SK-N-SH (cell line): ENCODE results near the gene PPDPF. TPM values are rescaled to one million over a fixed set of nuclear protein-coding genes. Genes with fewer than 3 reads are reported as not detected.
A peak's percentile ranks its signal among the peaks of the same experiment; 100 is the strongest.

Experiments
- CTCF ChIA-PET: fragments of 300-600, 350-600 bp; formaldehyde crosslinking; extraction: SDS; loops from one replicate; lab custom pipeline; 2021; lab: Yijun Ruan, JAX
- POLR2A ChIA-PET: fragments of 350-600 bp; sonication (Branson Sonifier 250); formaldehyde crosslinking; extraction: SDS; loops from one replicate; lab custom pipeline; 2020; ENCODE audit warnings: antibody characterized with exemption, inconsistent platforms; lab: Yijun Ruan, JAX
- DNase-seq: peaks from one replicate; pipeline ENCODE4 v3.0.0; 2012
- H2AFZ ChIP-seq: fragments of 200-600 bp; sonication (generic); 2 replicates; pipeline ENCODE4 v1.8.1; 2016; ENCODE audit warnings: antibody characterized with exemption, mild to moderate bottlenecking, low read depth
- H3F3A ChIP-seq: fragments of 200-600 bp; sonication (generic); replicated peaks from 2 replicates; pipeline ENCODE3; 2016; ENCODE audit warnings: antibody characterized with exemption, mild to moderate bottlenecking; ENCODE audit not compliant: insufficient read depth
- H3K27ac ChIP-seq, 2 experiments: fragments of 200-500 bp in 1 of 2; fragments of 200-600 bp in 1 of 2; sonication (Bioruptor generic) in 1 of 2; sonication (generic), shearing (Covaris generic) in 1 of 2; 2 replicates each; pipeline versions ENCODE4 v1.5.1 to v1.6.1; 2014 to 2016; ENCODE audit warnings: low read depth in 2 of 2, inconsistent platforms in 1 of 2, low read length in 1 of 2, mild to moderate bottlenecking in 1 of 2, mixed read lengths in 1 of 2
- H3K27me3 ChIP-seq: fragments of 200-600 bp; sonication (generic), shearing (Covaris generic); 2 replicates; pipeline ENCODE4 v1.6.1; 2016; ENCODE audit warnings: mixed run types; ENCODE audit not compliant: insufficient read depth
- H3K36me3 ChIP-seq, 2 experiments: fragments of 200-500 bp in 1 of 2; fragments of 200-600 bp in 1 of 2; sonication (Bioruptor generic) in 1 of 2; sonication (generic) in 1 of 2; replicated peaks in 1 of 2; 2 replicates each; pipeline versions ENCODE3 to v1.5.1; 2014 to 2016; ENCODE audit warnings: low read length in 1 of 2, mild to moderate bottlenecking in 1 of 2; ENCODE audit not compliant: insufficient read depth in 2 of 2, control insufficient read depth in 1 of 2
- H3K4me1 ChIP-seq, 2 experiments: fragments of 200-500 bp in 1 of 2; fragments of 200-600 bp in 1 of 2; sonication (Bioruptor generic) in 1 of 2; sonication (generic), shearing (Covaris generic) in 1 of 2; 2 replicates each; pipeline versions ENCODE4 v1.5.1 to v1.6.1; 2014 to 2016; ENCODE audit warnings: low read depth in 1 of 2, low read length in 1 of 2, mixed run types in 1 of 2; ENCODE audit not compliant: insufficient read depth in 2 of 2, control insufficient read depth in 1 of 2
- H3K4me2 ChIP-seq: fragments of 200-600 bp; sonication (generic), shearing (Covaris generic); 2 replicates; pipeline ENCODE4 v1.6.1; 2017; ENCODE audit warnings: mixed run types
- H3K4me3 ChIP-seq, 2 experiments: fragments of 200-500 bp in 1 of 2; fragments of 200-600 bp in 1 of 2; sonication (Bioruptor generic) in 1 of 2; sonication (generic), shearing (Covaris generic) in 1 of 2; 2 replicates each; pipeline versions ENCODE4 v1.5.1 to v1.8.1; 2014 to 2016; ENCODE audit warnings: low read depth in 2 of 2, inconsistent platforms in 1 of 2, low read length in 1 of 2, mild to moderate bottlenecking in 1 of 2, mixed read lengths in 1 of 2, moderate library complexity in 1 of 2
- H3K79me2 ChIP-seq: fragments of 200-600 bp; sonication (generic); 2 replicates; pipeline ENCODE4 v1.8.1; 2017; ENCODE audit warnings: mild to moderate bottlenecking; ENCODE audit not compliant: insufficient read depth
- H3K9ac ChIP-seq: fragments of 200-600 bp; sonication (generic); 2 replicates; pipeline ENCODE4 v1.6.1; 2017; ENCODE audit warnings: mixed run types
- H3K9me2 ChIP-seq: fragments of 200-600 bp; sonication (generic); 2 replicates; pipeline ENCODE4 v1.6.1; 2017; ENCODE audit warnings: mixed run types
- H3K9me3 ChIP-seq: fragments of 200-600 bp; sonication (generic); 2 replicates; pipeline ENCODE4 v1.6.1; 2017; ENCODE audit warnings: mixed run types, mild to moderate bottlenecking, moderate library complexity
- H4K20me1 ChIP-seq: fragments of 200-600 bp; sonication (generic); 2 replicates; pipeline ENCODE4 v1.6.1; 2017; ENCODE audit warnings: mild to moderate bottlenecking, mixed run types; ENCODE audit not compliant: insufficient read depth
- EP300 ChIP-seq, 2 experiments: IDR thresholded peaks; 2 replicates each; pipeline versions ENCODE4 v1.4.0 to v1.6.1; 2012; ENCODE audit warnings: borderline replicate concordance in 1 of 2, low read depth in 1 of 2, low read length in 1 of 2
- FOSL2 ChIP-seq: IDR thresholded peaks from 2 replicates; pipeline ENCODE4 v1.4.0; 2012; ENCODE audit warnings: low read depth, mild to moderate bottlenecking, moderate library complexity, borderline replicate concordance
- FOXM1 ChIP-seq: IDR thresholded peaks from 2 replicates; pipeline ENCODE4 v1.4.0; 2012; ENCODE audit warnings: low read depth, mild to moderate bottlenecking
- GATA2 ChIP-seq: sonication (generic); formaldehyde crosslinking; IDR thresholded peaks from 2 replicates; pipeline ENCODE4 v1.5.0; 2020; ENCODE audit warnings: mild to moderate bottlenecking, missing genetic modification reagents
- NFIC ChIP-seq: IDR thresholded peaks from 2 replicates; pipeline ENCODE4 v1.4.0; 2012; ENCODE audit warnings: borderline replicate concordance
- POLR2AphosphoS5 ChIP-seq: IDR thresholded peaks from 2 replicates; pipeline ENCODE4 v1.6.1; 2012; ENCODE audit warnings: low read depth, low read length
- RXRA ChIP-seq: IDR thresholded peaks from 2 replicates; pipeline ENCODE4 v1.4.0; 2012; ENCODE audit warnings: low read depth, mild to moderate bottlenecking, borderline replicate concordance
- SIN3A ChIP-seq: IDR thresholded peaks from 2 replicates; pipeline ENCODE4 v1.6.1; 2012; ENCODE audit warnings: low read depth, mild to moderate bottlenecking, low read length, moderate library complexity, borderline replicate concordance
- SMC3 ChIP-seq: IDR thresholded peaks from 2 replicates; pipeline ENCODE4 v1.6.1; 2012; ENCODE audit warnings: low read depth, low read length, improper control_type of control experiment
- TCF12 ChIP-seq: IDR thresholded peaks from 2 replicates; pipeline ENCODE4 v1.4.0; 2012
- USF2 ChIP-seq: fragments of 150-350 bp; IDR thresholded peaks from 2 replicates; pipeline ENCODE4 v1.6.1; 2017; ENCODE audit warnings: antibody characterized with exemption, low read length, low read depth, borderline replicate concordance
- WGBS: methylation state at CpG from one replicate; pipeline ENCODE4 v1.1.6; 2017; ENCODE audit warnings: low lambda C conversion rate; 5-methylcytosine and 5-hydroxymethylcytosine counted together
- polyA plus RNA-seq, 3 experiments: library from polyadenylated mRNA; depleted of rRNA; stranded (reverse); fragments of >200 nt; gene quantifications; 2 replicates each; pipeline ENCODE4 v1.2.3, GENCODE V29; 2012

The PPDPF gene
- polyA plus RNA-seq, 1 of the 3 experiments (the other 2 are of a cell fraction): 71.4 TPM

DNA sequence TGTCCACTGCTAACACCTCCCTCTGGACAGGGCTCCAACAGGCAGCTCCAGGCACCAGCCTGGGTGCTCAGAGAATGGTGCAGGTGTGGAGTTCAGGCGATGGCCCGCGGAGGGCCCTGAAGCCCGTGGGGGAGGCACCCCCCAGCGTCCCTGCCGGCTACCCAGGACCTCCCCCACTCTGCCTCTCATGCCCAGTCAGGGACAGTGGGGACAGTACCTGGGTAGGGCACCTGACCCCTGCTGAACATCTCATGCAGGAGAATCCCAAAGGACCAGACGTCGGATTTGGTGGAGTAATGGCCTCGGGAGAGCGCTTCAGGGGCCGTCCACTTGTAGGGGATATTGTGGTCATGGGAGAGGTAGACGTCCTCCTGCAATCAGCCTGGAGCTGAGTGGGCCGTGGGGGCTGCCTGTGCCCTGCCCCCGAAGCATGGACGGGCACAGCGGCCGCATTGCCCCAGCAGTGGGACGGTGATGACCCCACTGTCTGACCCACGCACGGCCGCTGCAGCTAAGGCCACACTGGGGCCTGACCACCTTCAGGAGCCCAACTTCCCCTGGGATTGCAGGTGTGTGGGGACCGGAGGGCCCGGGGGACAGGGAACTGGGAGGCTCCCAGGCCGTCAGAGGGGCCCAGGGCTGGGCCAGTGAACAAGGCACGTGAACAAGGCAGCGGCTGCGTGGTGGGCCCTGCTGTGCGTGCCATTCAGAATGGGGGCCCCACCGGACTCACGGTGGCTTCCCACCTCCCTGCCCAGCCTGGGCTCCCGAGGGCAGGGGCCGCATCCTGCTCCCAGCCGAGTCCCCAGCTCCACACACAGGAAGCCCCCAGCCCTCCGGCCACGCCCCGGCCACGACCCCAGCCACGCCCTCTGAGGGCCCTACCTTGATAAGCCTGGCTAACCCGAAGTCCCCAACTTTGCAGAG is 9.6 kb downstream of the PPDPF start:
- Histone ChIP-seq H2AFZ (no peak overlapping the region), H3K79me2 (no peaks in the 10 kb centered on the region), H3K27ac (no peak overlapping the region), H3K4me3 (no peak overlapping the region), H3K9me3 (no peaks in the 10 kb centered on the region), H3K9me2 (no peaks in the 10 kb centered on the region), H3K4me1 (no peaks in the 10 kb centered on the region), H3K9ac (no peak overlapping the region), H4K20me1 (peaks cover 6% of the 10 kb centered on the region; the same call in 1 of the 2 replicates), H3K27me3 (no peaks in the 10 kb centered on the region), H3K4me2 (no peak overlapping the region), H3F3A (peaks cover 21% of the 10 kb centered on the region), H3K36me3 (no peaks in the 10 kb centered on the region)
- DNase-seq: peak; percentile 35
- ChIA-PET POLR2A (interaction anchor here (1.1 to 1.2 kb wide), 2 partner anchors 9 to 28 kb away, joined by 3 to 4 read pairs; partner anchors contain the start of gene PPDPF), CTCF (interaction anchor here (1.1 to 5.2 kb wide), 4 partner anchors 9 to 60 kb away, joined by 3 to 25 read pairs (median 10); no protein-coding TSS in a partner anchor)
- no peak for TF ChIP-seq TCF12
- no peak for TF ChIP-seq GATA2 (CRISPR knock-in tag)
- TF ChIP-seq FOXM1: no peak
- WGBS: 86% methylated on average over 19 of the region's 39 CpGs

GRCh38 chr20:63530788-63531160 is 10.2 kb downstream of the PPDPF start:
- Histone ChIP-seq H3K9me3 (no peaks in the 10 kb centered on the region), H3K9ac (no peak overlapping the region), H4K20me1 (0 out of 2 replicates have a peak, but pooled peaks cover 4% of the 10 kb centered on the region), H3K4me3 (no peak overlapping the region), H3K27ac (no peak overlapping the region), H3K27me3 (no peaks in the 10 kb centered on the region), H3K4me2 (no peak overlapping the region), H3F3A (peaks cover 17% of the 10 kb centered on the region), H3K36me3 (no peaks in the 10 kb centered on the region), H3K79me2 (no peaks in the 10 kb centered on the region), H2AFZ (no peak overlapping the region), H3K4me1 (no peaks in the 10 kb centered on the region; a peak in 1 of 4 replicates), H3K9me2 (no peaks in the 10 kb centered on the region)
- ChIA-PET POLR2A (no interaction called here), CTCF (interaction anchor here (3.7 to 5.2 kb wide), 2 partner anchors 8 to 34 kb away, joined by 17 to 25 read pairs; no protein-coding TSS in a partner anchor)
- TF ChIP-seq SMC3: no peak
- no peak for TF ChIP-seq RXRA
- no peak for TF ChIP-seq FOXM1
- no peak for TF ChIP-seq NFIC
- no peak for TF ChIP-seq SIN3A
- no peak for TF ChIP-seq USF2
- no peak for TF ChIP-seq EP300 (IDR thresholded peaks at IDR 0.05; ENCODE audit: borderline replicate concordance in 1 of 2, low read depth in 1 of 2, low read length in 1 of 2)
- no peak for TF ChIP-seq FOSL2
- TF ChIP-seq POLR2AphosphoS5: no peak
- 91% methylated on average over 9 of the region's 14 CpGs for WGBS
- peak; percentile 23 for DNase-seq
